HT-29 (cell line): ENCODE measurements around the gene RFX2. TPM values are rescaled to one million over a fixed set of nuclear protein-coding genes. Genes with fewer than 3 reads are reported as not detected.

Experiments
- DNase-seq: peaks from one replicate; pipeline ENCODE4 v3.0.0-alpha.2; 2015; ENCODE audit warnings: low spot score
- total RNA-seq: library from RNA; depleted of rRNA; stranded (reverse); fragments of >200 nt; shearing (Covaris generic); gene quantifications from 2 replicates; pipeline ENCODE4 v1.2.3, GENCODE V29; 2014; rRNA removed

Gene RFX2
- total RNA-seq, 1 experiment from 2014 or later: 11.8 TPM

DNA sequence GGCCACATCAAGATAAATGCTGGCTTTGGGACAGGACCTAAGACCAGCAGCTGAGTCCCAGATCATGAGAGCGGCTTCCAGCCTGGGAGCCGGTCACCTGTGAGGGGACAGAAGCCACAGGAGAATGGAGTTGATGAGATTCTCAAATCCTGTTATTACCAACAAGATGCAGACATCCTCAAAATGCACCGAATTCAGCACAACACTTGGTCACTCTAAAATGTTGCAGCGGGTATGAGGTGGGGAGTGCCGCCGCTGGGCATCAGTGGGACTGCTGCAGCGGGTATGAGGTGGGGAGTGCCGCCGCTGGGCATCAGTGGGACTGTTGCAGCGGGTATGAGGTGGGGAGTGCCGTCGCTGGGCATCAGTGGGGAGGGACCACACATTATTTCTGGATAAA, 153.6 kb downstream of the RFX2 start:
- DNase-seq: no peak

- no peak for DNase-seq
Observed at GRCh38 chr19:5956323-5956722, 154.0 kb downstream of the RFX2 start.

DNA sequence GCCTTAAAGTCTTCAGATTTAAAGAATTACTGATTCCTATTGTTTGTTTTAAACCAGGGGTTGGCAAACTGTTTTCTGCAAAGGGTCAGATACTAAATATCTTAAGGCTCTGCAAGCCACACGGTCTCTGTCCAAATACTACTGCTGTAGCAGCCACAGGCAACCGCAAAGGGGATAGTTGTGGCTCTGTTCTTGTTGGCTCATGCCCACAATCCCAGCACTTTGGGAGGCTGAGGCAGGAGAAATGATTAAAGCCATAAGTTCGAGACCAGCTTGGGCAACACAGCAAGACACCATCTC, 154.7 kb downstream of the RFX2 start:
- no peak for DNase-seq

DNA sequence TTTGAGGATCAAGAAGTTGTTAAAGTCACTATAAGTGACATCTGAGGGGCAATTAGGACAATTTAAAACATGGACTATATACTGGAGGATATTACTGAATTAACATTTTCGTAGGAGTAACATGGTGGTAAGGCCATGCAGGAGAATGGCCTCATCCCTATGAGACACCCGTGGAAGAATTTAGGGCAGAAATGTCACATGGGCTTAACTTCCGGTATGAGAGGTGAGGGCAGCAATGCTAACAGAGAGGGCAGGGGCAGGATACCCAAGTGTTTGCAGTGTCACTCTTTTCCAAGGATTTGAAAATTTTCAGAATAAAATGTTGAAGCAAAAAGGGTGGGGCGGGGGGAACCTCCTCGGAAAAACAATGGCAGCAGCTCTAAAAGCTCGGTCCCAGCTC, 156.0 kb downstream of the RFX2 start:
- DNase-seq: no peak

DNA sequence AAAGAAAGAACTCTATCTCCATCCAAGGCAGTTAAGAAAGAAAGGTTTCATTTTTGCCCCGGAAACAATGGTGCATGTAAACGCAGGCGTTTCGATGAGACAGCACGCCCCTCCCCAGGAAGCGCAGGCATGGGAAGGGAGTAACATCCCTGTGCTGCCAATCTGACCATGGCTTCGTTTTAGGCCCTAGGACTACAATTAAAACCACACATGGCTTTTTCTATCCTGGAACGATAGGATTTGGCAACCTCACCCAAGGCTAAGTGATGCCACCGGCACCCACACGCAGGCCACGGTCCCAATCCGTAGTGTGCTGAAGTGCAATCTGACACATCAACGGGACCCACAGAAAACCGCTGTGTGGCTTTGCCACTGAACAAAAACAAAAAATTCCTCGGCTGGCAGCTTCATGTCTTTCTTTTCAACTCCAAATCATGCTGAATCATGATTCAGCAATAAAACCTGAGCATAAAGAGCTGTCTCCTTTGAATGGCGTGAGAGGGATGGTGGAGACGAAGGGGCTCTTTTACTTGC, 156.6 kb downstream of the RFX2 start:
- DNase-seq: no peak

DNA sequence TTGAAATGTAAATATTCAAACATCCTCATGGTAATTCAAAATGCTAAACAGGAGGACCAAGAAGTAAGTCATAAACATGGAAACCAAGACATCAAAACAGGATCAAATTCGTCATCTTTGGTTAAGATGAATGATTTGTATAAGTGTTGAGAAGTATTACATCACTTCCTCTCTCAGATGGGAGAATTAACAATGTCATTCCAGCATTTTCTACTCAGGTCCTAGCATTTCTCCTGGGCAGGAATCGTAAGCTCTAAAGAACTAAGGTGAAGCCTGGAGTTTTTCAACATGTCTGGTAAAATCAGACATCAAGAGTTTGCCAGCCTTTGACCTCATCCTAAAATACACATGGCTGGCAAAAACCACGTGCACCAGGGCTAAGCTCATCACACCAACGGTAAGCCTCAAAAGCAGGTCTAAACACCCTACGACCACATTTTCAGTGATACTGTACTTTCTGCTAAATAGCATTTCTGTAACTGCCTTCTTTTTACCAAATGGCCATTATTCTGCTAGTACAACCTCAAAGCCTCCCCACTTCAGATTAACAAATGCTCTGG, 157.2 kb downstream of the RFX2 start:
- no peak for DNase-seq

DNA sequence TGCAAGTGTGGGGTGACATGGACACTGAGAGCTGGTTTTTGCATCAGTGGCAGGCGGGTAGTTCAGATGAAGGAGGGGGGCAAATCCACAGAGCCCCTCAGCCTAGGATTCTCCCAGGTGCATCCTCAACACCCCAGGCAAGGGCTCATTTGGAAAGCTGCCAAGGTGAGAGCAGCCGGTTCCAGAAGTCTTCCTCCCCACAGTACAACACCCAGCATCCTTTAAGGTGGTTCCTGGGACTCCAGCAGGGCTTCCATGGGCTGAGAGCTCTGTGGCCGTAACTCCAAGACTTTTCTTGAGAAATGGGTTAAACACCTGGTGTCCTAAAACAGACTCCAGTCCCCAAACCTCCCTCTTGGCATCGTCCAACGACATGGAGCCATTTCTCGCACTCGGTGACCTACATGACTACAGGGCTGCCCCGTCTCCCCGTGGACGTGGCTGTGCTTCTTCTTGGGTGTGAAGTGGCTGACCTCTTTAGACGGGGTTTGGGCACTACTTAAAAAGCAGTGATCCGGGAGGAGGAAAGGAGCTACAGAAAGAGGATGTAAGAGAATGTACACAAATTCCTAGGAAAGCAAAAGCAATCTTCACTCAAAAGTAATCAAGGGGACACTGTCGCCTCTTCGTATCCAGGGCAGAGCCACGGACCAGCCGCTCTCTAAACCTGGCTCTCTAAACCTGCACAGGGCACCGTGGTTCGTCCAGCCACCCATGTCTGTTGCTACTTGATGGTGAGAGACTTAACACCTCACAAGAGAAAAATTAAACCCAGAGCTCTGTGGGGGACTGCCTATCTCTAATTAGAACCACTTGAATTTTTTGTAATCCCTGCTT, 157.9 kb downstream of the RFX2 start:
- DNase-seq: no peak

DNA sequence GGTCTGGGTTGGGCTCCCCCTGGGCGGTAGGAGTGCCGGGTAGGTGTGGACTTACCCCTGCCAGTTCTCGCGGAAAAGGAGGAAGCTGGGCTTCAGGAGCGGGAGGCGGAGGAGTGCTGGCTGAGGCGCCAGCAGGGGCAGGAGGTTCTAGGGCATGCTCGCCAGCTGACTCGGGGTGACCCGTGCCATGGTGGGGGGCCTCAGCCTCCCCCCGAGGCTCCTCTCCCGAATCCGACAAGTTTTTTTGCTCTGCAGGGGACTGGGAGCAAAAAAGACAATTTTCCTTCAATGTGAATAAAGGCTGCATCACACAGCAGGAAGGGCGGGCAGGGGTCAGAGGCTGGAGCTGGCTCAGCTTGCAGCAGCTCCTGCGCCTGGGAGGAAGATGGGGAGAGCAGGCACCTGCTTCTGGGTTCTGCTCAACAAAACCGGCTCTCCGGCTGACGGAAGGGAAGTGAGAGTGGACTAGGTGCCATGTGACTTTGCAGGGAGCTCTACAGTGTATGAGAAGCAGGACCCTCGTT, 158.9 kb downstream of the RFX2 start:
- no peak for DNase-seq

- DNase-seq: no peak
Observed at GRCh38 chr19:5950741-5951140, 159.6 kb downstream of the RFX2 start.

DNA sequence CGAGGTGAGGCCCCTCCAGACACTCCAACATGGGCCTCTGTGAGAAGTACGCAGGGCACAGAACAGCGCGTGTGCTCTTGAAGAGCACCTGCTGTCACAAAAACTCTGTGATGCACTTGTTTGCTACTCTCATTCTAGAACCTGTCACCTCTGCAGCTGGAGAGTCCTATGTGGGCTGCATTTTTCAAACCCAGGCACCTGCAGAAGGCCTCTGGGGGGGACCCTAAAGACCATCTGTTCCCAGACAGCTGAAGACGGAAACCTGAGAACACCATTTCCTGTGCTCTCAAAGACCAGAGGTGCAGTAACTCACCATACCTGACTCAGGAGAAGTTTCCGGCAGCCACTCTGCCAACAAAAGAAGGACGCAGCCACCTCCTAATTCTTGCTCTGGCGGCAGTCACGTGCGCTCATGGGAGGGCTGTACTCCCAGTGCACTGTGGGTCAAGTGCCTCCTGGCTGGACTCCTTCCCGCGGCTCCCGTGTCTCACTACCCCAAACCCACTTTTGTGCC, 160.5 kb downstream of the RFX2 start:
- DNase-seq: no peak

- DNase-seq: no peak
Observed at GRCh38 chr19:5948752-5949564, 161.3 kb downstream of the RFX2 start.

DNA sequence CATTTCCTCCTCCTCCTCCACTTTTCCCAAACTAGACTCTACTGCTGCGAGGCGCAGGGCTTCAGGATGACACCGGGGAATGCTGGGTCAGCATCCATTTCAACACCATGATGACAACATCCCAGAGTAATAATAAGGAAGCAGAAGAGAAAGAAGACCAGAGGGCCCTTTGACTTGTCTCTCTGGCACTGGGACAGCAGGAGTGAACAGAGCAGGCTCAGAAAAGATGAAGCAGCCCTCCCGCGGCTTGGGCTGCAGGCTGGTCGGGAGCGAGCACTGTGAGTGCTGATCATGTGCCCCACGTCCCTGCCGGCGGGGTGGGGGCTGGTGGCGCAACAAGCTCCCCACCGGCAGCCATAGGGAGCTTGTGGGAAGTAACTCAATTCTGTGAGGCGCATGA, 162.9 kb downstream of the RFX2 start:
- DNase-seq: no peak

- DNase-seq: no peak
Observed at GRCh38 chr19:5943623-5944022, 166.7 kb downstream of the RFX2 start.

Other genes starting within 250 kb of the RFX2 start
- gene FUT5, start 240.0 kb downstream of the RFX2 start, total RNA-seq: not detected in 2 replicates
- 265 and 313 TPM in 2 replicates for gene NDUFA11, start 206.7 kb downstream of the RFX2 start, total RNA-seq
- 3.5 and 6.0 TPM in 2 replicates for gene VMAC, start 205.6 kb downstream of the RFX2 start, total RNA-seq
- gene CAPS, start 196.2 kb downstream of the RFX2 start, total RNA-seq: 13.9 and 20.1 TPM in 2 replicates
- gene RANBP3, start 132.4 kb downstream of the RFX2 start, total RNA-seq: 62.1 and 79.3 TPM in 2 replicates
- gene ACSBG2, start 25.2 kb upstream of the RFX2 start, total RNA-seq: not detected in 2 replicates
- gene MLLT1, start 169.5 kb upstream of the RFX2 start, total RNA-seq: 22.5 and 27.4 TPM in 2 replicates
- gene ACER1, start 223.1 kb upstream of the RFX2 start, total RNA-seq: not detected in 2 replicates